Rectal smooth muscle tissue (tissue), 1 donor: ENCODE results near the gene HDAC7.
A peak's percentile ranks its signal among the peaks of the same experiment; 100 is the strongest.

ENCODE experiments used
- H3K27ac ChIP-seq: one replicate; pipeline ENCODE4 v1.7.0; 2013; ENCODE audit warnings: low read depth, low read length, inconsistent platforms
- H3K27me3 ChIP-seq: one replicate; pipeline ENCODE4 v1.7.0; 2013; ENCODE audit warnings: low read length; ENCODE audit not compliant: control insufficient read depth, insufficient read depth
- H3K36me3 ChIP-seq: one replicate; pipeline ENCODE4 v1.7.0; 2013; ENCODE audit warnings: low read length; ENCODE audit not compliant: control insufficient read depth, insufficient read depth
- H3K4me1 ChIP-seq: one replicate; pipeline ENCODE4 v1.7.0; 2013; ENCODE audit warnings: low read length; ENCODE audit not compliant: control insufficient read depth, insufficient read depth
- H3K4me3 ChIP-seq: one replicate; pipeline ENCODE4 v1.7.0; 2013; ENCODE audit warnings: low read length
- H3K9ac ChIP-seq: one replicate; pipeline ENCODE4 v1.7.0; 2013; ENCODE audit warnings: low read length

Gene HDAC7

DNA sequence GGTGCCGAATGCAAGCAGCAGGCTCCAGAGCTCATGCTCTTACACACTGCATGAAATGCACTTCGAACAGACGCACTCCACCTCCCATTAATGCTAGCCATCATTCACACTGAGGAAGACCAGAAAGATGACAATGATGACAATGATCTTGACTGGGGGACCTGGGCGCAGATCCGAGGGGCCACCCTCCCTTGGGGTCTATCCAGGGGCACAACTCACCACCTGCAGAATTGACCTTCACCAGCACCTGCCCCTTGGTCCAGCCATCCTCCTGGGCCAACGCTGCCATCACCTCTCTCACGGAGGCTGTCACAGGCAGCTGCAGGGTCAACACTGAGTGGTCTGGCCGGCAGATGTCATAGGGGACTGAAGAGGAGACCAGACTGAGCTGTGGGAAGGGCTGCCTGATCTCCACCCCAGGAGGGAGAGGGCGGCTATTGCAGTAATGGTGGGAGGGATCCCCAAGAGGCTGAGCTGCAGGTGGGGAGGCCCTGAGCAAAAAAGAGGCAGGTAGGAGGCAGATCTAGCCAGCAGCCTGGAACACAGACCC lies 76.3 kb downstream of the HDAC7 start:
- Histone ChIP-seq H3K36me3 (no peaks in the 10 kb centered on the region), H3K27ac (no peak overlapping the region), H3K9ac (no peak overlapping the region), H3K4me3 (no peak overlapping the region), H3K4me1 (no peaks in the 10 kb centered on the region), H3K27me3 (no peaks in the 10 kb centered on the region)

DNA sequence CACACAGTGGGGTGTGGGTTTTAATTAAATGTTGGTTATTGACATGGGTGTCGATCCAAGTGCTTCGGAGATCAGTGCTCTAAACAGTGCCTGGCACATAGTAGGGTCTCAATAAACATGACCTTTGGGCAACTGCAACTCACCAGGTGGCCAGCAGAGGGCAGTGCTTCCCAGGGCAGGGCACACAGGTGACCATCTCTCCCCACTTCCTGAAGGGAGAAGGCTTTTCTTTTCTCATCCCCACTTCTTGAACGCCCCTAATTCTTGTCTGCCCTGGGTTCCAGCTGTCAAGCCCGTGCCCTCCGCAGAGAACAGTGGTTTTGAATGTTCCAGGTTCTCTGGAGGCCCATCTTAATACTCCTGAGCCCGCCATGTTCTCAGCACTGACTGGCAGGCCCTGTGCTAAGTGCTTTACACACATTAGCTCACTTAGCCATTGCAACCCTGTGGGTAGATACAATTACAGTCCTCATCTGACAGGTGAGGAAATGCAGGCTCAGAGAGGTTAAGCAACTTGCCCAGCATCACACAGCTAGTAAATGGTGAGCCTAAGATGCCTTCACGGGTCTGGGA lies 77.4 kb downstream of the HDAC7 start:
- H3K27ac ChIP-seq: no peak overlapping the region
- peaks cover 4% of the 10 kb centered on the region for H3K4me1 ChIP-seq
- no peak overlapping the region for H3K9ac ChIP-seq
- H3K36me3 ChIP-seq: no peaks in the 10 kb centered on the region
- H3K4me3 ChIP-seq: no peak overlapping the region
- H3K27me3 ChIP-seq: no peaks in the 10 kb centered on the region

DNA sequence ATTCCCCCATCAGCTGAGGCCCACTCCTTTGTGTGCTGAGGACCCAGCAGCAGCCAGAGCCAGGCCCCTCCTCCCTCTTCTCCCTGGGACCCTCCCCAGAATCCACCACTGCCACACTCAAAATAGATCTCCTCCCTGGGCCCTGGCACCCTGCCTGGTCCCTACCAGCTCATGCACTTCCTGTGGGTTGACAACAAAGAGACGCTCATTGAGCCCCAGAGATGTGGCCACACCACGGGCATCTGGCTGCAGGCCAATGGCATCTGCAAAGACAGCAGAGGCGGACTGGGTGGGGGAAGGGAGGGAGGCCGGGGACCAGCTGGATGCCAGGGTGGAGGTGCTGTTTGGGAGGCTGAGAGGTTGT lies 78.4 kb downstream of the HDAC7 start:
- Histone ChIP-seq H3K36me3 (no peaks in the 10 kb centered on the region), H3K4me1 (peaks cover 14% of the 10 kb centered on the region), H3K27ac (no peak overlapping the region), H3K27me3 (no peaks in the 10 kb centered on the region), H3K9ac (no peak overlapping the region), H3K4me3 (no peak overlapping the region)

DNA sequence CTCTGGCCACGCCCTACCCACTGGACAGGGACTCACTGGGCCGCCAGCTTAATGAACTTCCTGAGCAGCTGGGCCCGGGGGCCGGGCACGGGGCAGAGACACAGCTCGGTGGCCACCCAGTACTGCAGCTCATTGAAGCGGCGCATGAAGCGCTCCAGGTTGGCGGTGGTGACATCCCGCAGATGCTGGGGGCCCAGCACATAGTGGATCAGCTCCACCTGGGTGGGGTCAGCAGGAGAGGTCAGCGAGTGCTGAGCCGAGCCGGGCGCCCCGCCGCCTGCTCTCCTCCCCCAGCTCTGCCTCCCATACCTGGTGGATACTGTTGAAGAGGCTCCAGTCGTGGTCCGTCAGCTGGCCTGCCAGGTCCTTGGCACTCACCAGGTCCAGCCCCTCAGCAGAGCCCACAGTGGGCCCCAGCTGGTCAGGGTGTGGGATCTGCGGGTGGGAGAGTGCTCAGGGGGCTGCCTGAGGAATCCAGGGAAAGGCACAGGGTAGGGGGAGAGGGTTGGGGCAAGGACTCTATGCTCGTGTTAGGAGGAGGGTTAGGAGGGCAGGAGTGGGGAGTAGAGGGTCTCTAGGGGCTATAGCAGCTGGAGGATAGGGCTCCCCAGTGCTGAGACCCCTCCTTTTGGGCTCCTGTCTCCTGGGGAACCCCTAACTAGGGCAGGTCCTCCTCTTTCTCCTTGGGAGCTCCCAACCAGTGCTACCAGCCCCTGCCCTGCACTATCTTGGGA lies 78.9 kb downstream of the HDAC7 start:
- Histone ChIP-seq H3K36me3 (no peaks in the 10 kb centered on the region), H3K27ac (no peak overlapping the region), H3K4me3 (no peak overlapping the region), H3K27me3 (no peaks in the 10 kb centered on the region), H3K4me1 (peaks cover 20% of the 10 kb centered on the region), H3K9ac (no peak overlapping the region)

DNA sequence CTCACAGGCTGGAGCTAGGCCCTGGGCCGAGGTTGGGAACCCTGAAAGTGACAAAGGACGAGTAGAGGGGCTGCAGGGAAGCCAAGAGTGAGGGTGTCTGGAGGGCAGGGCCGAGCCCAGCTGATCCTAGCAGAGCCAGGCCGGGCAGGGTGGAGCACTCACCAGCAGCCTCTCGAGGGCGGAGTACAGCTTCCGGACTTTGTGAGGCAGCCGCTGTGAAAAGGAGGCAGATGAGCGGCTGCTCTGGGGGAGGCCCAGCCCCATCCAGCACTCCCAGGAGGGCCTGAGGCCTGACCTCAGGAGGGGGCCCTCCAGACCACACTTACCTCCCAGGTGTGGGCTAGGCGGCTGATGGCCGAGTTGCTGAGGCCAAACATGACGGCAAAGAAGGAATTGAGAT lies 79.7 kb downstream of the HDAC7 start:
- no peak overlapping the region for H3K4me3 ChIP-seq
- H3K36me3 ChIP-seq: no peaks in the 10 kb centered on the region
- no peak overlapping the region for H3K9ac ChIP-seq
- no peak overlapping the region for H3K27ac ChIP-seq
- peaks cover 20% of the 10 kb centered on the region for H3K4me1 ChIP-seq
- H3K27me3 ChIP-seq: no peaks in the 10 kb centered on the region

DNA sequence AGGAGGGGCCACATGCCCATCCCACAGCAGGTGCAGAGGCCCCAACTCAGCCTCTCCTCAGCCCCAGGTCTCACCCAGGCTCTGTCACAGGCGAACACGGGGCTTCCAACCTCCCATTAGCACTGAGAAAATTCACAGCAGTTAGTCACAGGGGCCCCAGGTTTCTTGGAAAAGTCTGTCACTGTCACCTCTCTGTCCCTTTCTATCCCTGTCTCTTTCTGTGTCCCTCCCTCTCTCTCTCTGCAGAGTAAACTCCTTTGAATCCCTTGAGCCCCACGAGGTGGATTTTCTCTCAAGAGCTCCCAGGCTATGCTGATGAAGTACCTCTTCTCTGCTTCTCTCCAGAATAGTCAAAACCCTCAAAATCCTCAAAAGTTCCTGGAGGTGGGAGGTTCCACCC lies 80.4 kb downstream of the HDAC7 start:
- H3K27me3 ChIP-seq: no peaks in the 10 kb centered on the region
- peaks cover 20% of the 10 kb centered on the region for H3K4me1 ChIP-seq
- no peaks in the 10 kb centered on the region for H3K36me3 ChIP-seq
- no peak overlapping the region for H3K27ac ChIP-seq
- H3K4me3 ChIP-seq: no peak overlapping the region
- H3K9ac ChIP-seq: no peak overlapping the region

DNA sequence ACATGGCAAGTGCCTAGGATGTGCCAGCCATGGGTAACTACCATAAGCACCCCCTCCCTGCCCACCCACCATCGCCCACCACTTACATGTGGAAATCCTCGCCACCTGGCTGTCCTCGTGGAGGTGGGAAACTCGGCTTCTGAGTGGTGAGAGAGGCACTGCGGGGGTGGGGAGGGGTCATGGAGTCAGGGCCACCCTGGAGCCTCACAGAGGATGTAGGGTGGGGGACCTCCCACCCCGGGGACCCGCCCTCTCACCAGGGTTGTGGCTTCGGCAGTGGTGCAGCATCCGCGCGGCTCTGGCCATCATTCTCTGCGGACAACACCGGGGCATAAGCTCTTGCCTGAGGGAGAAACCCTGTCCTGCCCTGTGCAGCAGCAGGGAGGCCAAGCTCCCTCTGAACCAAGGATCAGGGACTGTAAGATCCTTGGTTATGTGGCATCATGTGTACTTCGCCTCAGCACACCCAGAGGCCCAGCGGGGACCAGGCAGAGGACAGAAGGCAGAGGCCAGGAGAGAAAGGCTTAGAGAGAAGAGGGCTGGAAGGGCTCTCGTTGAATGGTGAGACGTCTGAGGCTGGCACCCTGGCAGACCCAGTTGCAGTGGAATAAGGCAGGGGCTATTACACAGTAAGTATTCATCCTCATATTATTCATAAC lies 81.6 kb downstream of the HDAC7 start:
- H3K36me3 ChIP-seq: no peaks in the 10 kb centered on the region
- H3K27ac ChIP-seq: peak overlapping the region; percentile 90
- H3K9ac ChIP-seq: no peak overlapping the region
- no peaks in the 10 kb centered on the region for H3K27me3 ChIP-seq
- H3K4me3 ChIP-seq: no peak overlapping the region
- H3K4me1 ChIP-seq: peaks cover 20% of the 10 kb centered on the region

DNA sequence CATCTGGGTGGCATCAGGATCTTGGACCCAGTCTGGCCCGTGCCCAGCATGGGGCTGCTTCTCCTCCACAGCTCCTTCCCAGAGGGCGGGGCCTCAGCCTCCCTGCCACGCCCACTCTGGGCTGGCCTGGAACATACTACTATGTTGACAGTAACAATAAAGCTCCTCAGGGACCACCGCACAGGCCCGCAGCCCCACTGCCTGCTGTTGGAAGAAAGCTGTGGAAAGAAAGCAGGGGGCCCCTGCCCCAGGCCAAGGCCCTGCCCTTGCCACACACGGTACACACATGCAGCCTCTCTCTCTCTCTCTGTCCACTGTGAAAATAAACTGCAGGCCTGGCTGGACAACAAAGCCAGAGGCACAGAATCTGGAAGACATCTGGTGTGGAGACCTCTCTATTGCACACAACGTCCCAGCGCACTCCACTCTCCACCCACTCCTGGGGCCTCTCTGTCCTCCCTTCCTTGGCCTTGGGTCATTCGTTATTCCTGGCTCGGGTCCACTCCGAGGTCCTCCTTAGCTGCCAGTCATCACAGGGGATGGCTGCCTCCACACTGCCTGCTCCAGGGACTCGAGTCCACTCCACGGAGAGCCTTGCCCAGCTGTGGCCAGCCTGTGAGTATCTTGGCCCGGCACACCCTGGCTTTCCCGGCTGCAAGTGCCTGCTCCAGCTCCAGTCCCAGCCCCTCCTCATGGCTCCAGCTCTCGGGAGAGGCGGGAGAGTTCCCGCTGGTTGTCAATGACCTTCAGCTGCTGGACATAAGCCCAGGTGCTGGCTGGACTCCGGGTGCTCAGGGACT lies 82.6 kb downstream of the HDAC7 start:
- Histone ChIP-seq H3K9ac (peak overlapping the region; percentile 16), H3K36me3 (no peaks in the 10 kb centered on the region), H3K27ac (peak overlapping the region; percentile 90), H3K27me3 (no peaks in the 10 kb centered on the region), H3K4me1 (peaks cover 20% of the 10 kb centered on the region), H3K4me3 (peak overlapping the region; percentile 35)

DNA sequence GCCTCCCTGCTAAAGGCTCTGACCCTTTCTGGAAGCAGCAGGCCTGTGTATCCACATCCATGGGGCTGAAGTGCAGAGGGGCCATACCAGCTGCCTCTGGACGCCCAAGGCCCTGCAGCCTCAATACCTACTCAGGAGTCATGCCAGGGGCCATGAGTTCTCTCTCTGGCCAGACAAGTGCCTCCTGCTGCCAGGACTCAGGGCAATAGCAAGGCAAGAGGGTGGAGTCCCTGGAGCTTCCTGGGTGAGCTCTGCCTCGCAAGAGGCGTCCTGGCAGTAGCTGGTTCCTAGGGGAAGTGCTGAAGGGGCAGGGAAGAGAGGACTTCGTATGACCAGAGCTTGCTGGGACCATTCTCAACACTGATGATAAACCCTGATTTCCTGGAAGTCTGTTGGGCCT lies 83.5 kb downstream of the HDAC7 start:
- H3K4me1 ChIP-seq: peaks cover 20% of the 10 kb centered on the region
- H3K36me3 ChIP-seq: no peaks in the 10 kb centered on the region
- peak overlapping the region; percentile 90 for H3K27ac ChIP-seq
- H3K9ac ChIP-seq: no peak overlapping the region
- H3K4me3 ChIP-seq: peak overlapping the region; percentile 35
- H3K27me3 ChIP-seq: no peaks in the 10 kb centered on the region

DNA sequence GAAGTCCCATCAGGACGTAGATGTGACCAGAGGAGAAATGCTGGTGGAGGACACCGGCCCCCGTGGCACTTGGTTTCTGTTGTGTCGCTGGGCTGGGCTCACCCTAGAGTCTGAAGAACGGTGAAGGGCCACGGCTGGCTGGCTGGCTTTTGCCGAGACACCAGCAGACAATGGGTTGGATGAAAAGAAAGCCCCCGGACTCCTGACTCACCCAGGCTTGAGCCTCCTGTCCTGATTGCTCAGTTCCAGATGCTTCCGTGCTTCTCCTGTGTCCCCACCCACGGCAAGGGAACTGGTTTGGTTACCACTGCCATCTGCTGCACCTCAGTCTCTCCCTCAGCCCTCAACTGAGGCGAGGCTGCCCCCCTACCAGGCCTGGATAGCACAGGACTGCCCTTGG lies 84.1 kb downstream of the HDAC7 start:
- Histone ChIP-seq H3K27me3 (no peaks in the 10 kb centered on the region), H3K4me3 (no peak overlapping the region), H3K27ac (peak overlapping the region; percentile 90), H3K36me3 (no peaks in the 10 kb centered on the region), H3K4me1 (peaks cover 20% of the 10 kb centered on the region), H3K9ac (no peak overlapping the region)

DNA sequence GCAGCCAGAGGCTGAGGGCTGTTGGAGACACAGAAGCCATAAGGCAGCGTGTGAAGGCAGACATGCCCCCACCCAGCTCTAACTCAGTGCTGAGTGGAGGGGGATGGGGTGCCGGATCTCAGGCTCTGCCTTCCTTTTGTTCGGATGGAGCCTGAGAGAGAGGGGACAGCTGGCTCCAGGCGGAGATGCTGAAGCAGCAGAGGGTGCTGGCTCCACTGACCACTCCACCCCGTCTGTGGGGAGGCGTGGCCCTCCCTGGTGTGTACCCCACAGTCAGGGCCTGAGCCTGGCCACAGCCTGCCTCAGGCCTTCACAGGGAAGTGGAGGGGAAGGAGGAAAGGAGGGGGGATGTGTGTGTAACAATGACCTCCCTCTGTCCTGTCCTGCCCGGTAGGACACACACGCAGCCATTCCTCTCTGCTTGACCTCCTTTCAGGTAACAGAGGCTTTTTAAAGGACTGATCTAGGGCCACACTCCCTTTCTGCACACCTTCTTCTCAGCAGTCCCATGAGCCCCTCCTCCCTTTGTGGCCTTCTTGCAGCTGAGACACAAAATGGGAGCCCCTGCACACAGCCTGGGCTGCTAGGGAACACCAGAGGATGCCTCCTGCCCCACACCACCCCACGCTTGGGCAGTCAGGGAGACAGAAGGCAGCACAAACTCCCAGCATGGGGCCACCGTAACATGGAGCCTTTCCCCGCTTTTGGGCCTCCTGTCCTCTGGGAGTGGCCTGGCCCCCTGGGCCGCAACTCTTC lies 84.8 kb downstream of the HDAC7 start:
- no peaks in the 10 kb centered on the region for H3K27me3 ChIP-seq
- H3K27ac ChIP-seq: no peak overlapping the region
- no peaks in the 10 kb centered on the region for H3K36me3 ChIP-seq
- H3K4me1 ChIP-seq: peaks cover 20% of the 10 kb centered on the region
- no peak overlapping the region for H3K4me3 ChIP-seq
- no peak overlapping the region for H3K9ac ChIP-seq

DNA sequence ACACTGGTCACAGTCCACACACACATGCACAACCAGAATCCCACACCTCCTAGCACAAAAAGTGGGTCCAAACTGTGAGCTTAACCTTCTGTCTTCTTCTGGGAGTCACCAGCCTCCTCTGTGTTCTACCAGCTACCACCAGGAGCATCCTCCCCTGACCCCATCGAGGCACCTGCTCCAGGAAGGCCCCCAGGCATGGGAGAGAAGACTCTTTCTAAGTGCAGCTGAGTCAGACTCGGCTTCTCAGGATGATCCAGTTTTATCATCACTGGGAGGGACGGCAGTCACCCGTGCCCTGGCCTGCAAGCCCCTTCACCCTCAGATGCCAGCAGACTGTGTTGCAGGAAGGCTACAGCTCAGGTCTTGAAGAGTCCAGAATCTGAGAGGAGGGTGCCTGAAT lies 86.6 kb downstream of the HDAC7 start:
- Histone ChIP-seq H3K4me1 (peaks cover 20% of the 10 kb centered on the region), H3K9ac (no peak overlapping the region), H3K36me3 (no peaks in the 10 kb centered on the region), H3K27me3 (no peaks in the 10 kb centered on the region), H3K4me3 (no peak overlapping the region), H3K27ac (no peak overlapping the region)
